ENCODE measurements around the gene CEP162. TPM values are rescaled to one million over a fixed set of nuclear protein-coding genes. Genes with fewer than 3 reads are reported as not detected.
"Not testable (repeated sequence)": the region's sequence is repeated elsewhere in the genome, so short reads cannot be mapped to it uniquely, and the experiment has no call there.

CEP162 gene
- total RNA-seq, 3 donors from 2014 or later = 10.9 to 20.1 (median 18.7) TPM

GRCh38 chr6:84191802-84192201, 35.6 kb downstream of the CEP162 start:
- intact Hi-C loops (cut with DNase I; ENCODE audit: low total_unique reads) = no loop called here

GRCh38 chr6:84189356-84189755, 38.1 kb downstream of the CEP162 start:
- H3K4me1 ChIP-seq; H3K9me3 ChIP-seq; DNase-seq (ENCODE audit: low spot score in 2 of 2); H3K36me3 ChIP-seq; H3K27me3 ChIP-seq; H3K27ac ChIP-seq; H3K4me3 ChIP-seq; intact Hi-C loops (cut with DNase I; ENCODE audit: low total_unique reads): not testable (repeated sequence)

More at GRCh38 chr6:84191802-84192201, 35.6 kb downstream of the CEP162 start:
- Histone ChIP-seq H3K27me3 (no peaks in the 10 kb centered on the region), H3K27ac (no peak overlapping the region), H3K4me1 (no peaks in the 10 kb centered on the region), H3K4me3 (no peak overlapping the region), H3K36me3 (peaks cover 5% of the 10 kb centered on the region), H3K9me3 (no peaks in the 10 kb centered on the region)
- DNase-seq (ENCODE audit: low spot score in 2 of 2) = no peak
- TF ChIP-seq CTCF (IDR thresholded peaks at IDR 0.05) = no peak
- TF ChIP-seq POLR2A (IDR thresholded peaks at IDR 0.05) = no peak
- no peak for TF ChIP-seq POLR2AphosphoS5 (IDR thresholded peaks at IDR 0.05)

- no peak overlapping the region for H3K4me3 ChIP-seq
- no peak for DNase-seq (ENCODE audit: low spot score in 2 of 2)
- no peaks in the 10 kb centered on the region for H3K36me3 ChIP-seq
- TF ChIP-seq POLR2AphosphoS5 (IDR thresholded peaks at IDR 0.05) (no peak), POLR2A (IDR thresholded peaks at IDR 0.05) (no peak), CTCF (IDR thresholded peaks at IDR 0.05) (no peak)
- no peak overlapping the region for H3K27ac ChIP-seq
- H3K9me3 ChIP-seq = no peaks in the 10 kb centered on the region
- H3K4me1 ChIP-seq = no peaks in the 10 kb centered on the region
- intact Hi-C loops (cut with DNase I; ENCODE audit: low total_unique reads) = no loop called here
- H3K27me3 ChIP-seq = no peaks in the 10 kb centered on the region
Measured at GRCh38 chr6:84183430-84183829, 44.0 kb downstream of the CEP162 start.

GRCh38 chr6:84182001-84182400, 45.4 kb downstream of the CEP162 start:
- no peaks in the 10 kb centered on the region for H3K4me1 ChIP-seq
- no peak for DNase-seq (ENCODE audit: low spot score in 2 of 2)
- intact Hi-C loops (cut with DNase I; ENCODE audit: low total_unique reads) = no loop called here
- no peak overlapping the region for H3K4me3 ChIP-seq
- TF ChIP-seq POLR2A (IDR thresholded peaks at IDR 0.05) (no peak), CTCF (IDR thresholded peaks at IDR 0.05) (no peak), POLR2AphosphoS5 (IDR thresholded peaks at IDR 0.05) (no peak)
- H3K27me3 ChIP-seq = no peaks in the 10 kb centered on the region
- H3K36me3 ChIP-seq = no peaks in the 10 kb centered on the region
- H3K9me3 ChIP-seq = no peaks in the 10 kb centered on the region
- H3K27ac ChIP-seq = no peak overlapping the region

GRCh38 chr6:84177241-84177640, 50.2 kb downstream of the CEP162 start:
- Histone ChIP-seq H3K36me3 (no peaks in the 10 kb centered on the region), H3K4me3 (no peak overlapping the region), H3K9me3 (no peaks in the 10 kb centered on the region), H3K27ac (no peak overlapping the region), H3K27me3 (no peaks in the 10 kb centered on the region), H3K4me1 (no peaks in the 10 kb centered on the region)
- DNase-seq (ENCODE audit: low spot score in 2 of 2) = no peak
- intact Hi-C loops (cut with DNase I; ENCODE audit: low total_unique reads) = no loop called here
- no peak for TF ChIP-seq CTCF (IDR thresholded peaks at IDR 0.05)
- TF ChIP-seq POLR2AphosphoS5 (IDR thresholded peaks at IDR 0.05) = no peak

GRCh38 chr6:84172574-84172973, 54.9 kb downstream of the CEP162 start:
- TF ChIP-seq POLR2A (IDR thresholded peaks at IDR 0.05) = no peak
- no peak for TF ChIP-seq POLR2AphosphoS5 (IDR thresholded peaks at IDR 0.05)
- no peak for TF ChIP-seq CTCF (IDR thresholded peaks at IDR 0.05)
- Histone ChIP-seq H3K4me3 (no peak overlapping the region), H3K9me3 (no peaks in the 10 kb centered on the region), H3K27ac (no peak overlapping the region), H3K27me3 (no peaks in the 10 kb centered on the region), H3K36me3 (no peaks in the 10 kb centered on the region), H3K4me1 (no peaks in the 10 kb centered on the region)
- no peak for DNase-seq (ENCODE audit: low spot score in 2 of 2)
- intact Hi-C loops (cut with DNase I; ENCODE audit: low total_unique reads) = no loop called here

All from breast epithelium (tissue), 4 donors.